Spleen (tissue), 11 donors: ENCODE data around the gene TMEM269. TPM values are rescaled to one million over a fixed set of nuclear protein-coding genes. Genes with fewer than 3 reads are reported as not detected.

ENCODE experiments used
- DNase-seq: peaks from one replicate; pipeline ENCODE4 v3.0.0-alpha.2; 2020
- H3K27ac ChIP-seq, 8 donors: fragments of 200-600 bp; sonication (generic) in 7 of 8; 1 replicate in 4 of 8; 2 replicates in 4 of 8; pipeline versions ENCODE4 v1.5.0 to v1.8.0; 2016 to 2021; ENCODE audit warnings: inconsistent platforms in 4 of 8, mild to moderate bottlenecking in 4 of 8, moderate library complexity in 1 of 8
- H3K27me3 ChIP-seq, 7 donors: fragments of 200-600 bp; sonication (generic) in 6 of 7; replicated peaks in 1 of 7; 1 replicate in 4 of 7; 2 replicates in 3 of 7; pipeline versions ENCODE4 v1.5.0 to v1.8.0; 2016 to 2021; ENCODE audit warnings: inconsistent platforms in 3 of 7, mild to moderate bottlenecking in 1 of 7
- H3K36me3 ChIP-seq, 6 donors: fragments of 200-600 bp; sonication (generic) in 5 of 6; 1 replicate in 4 of 6; 2 replicates in 2 of 6; pipeline versions ENCODE4 v1.5.0 to v1.8.0; 2016 to 2021; ENCODE audit warnings: inconsistent platforms in 2 of 6
- H3K4me1 ChIP-seq, 6 donors: fragments of 200-600 bp; sonication (generic) in 5 of 6; 1 replicate in 3 of 6; 2 replicates in 3 of 6; pipeline versions ENCODE4 v1.5.0 to v1.8.0; 2016 to 2021; ENCODE audit warnings: inconsistent platforms in 3 of 6
- H3K4me3 ChIP-seq, 8 donors: fragments of 200-600 bp; sonication (generic) in 7 of 8; 1 replicate in 4 of 8; 2 replicates in 4 of 8; pipeline versions ENCODE4 v1.5.0 to v1.8.0; 2016 to 2021; ENCODE audit warnings: inconsistent platforms in 4 of 8, mild to moderate bottlenecking in 4 of 8, moderate library complexity in 2 of 8
- H3K9me3 ChIP-seq, 8 donors: fragments of 200-600 bp; sonication (generic) in 7 of 8; 1 replicate in 4 of 8; 2 replicates in 4 of 8; pipeline versions ENCODE4 v1.5.0 to v1.8.0; 2016 to 2021; ENCODE audit warnings: inconsistent platforms in 4 of 8
- POLR2A ChIP-seq, 3 donors: fragments of 450-650 bp; IDR thresholded peaks; one replicate each; pipeline ENCODE4 v1.5.1; 2017; ENCODE audit warnings: antibody characterized with exemption in 3 of 3, mild to moderate bottlenecking in 1 of 3
- POLR2AphosphoS5 ChIP-seq, 3 donors: sonication (generic); formaldehyde crosslinking; IDR thresholded peaks; one replicate each; pipeline ENCODE4 v1.5.1; 2017; ENCODE audit warnings: antibody characterized with exemption in 3 of 3
- WGBS, 5 donors: extraction: QIAGEN DNeasy Blood & Tissue Kit in 3 of 5; methylation state at CpG; one replicate each; pipeline versions ENCODE4 v1.1.5 to v1.1.7; 2013 to 2018; 5-methylcytosine and 5-hydroxymethylcytosine counted together
- intact Hi-C: fragments of 100-400 bp; cut with DNase I; formaldehyde crosslinking; loops from one replicate; pipeline ENCODE4 v1.15.0; 2023; ENCODE audit warnings: low total_unique reads
- polyA plus RNA-seq, 3 donors: library from polyadenylated mRNA; stranded (reverse); fragments of 200-250 nt; gene quantifications; one replicate each; pipeline ENCODE4 v1.2.1, GENCODE V29; 2013
- total RNA-seq, 7 donors: library from RNA; depleted of rRNA in 3 of 7; stranded (reverse); fragments of >200 nt in 3 of 7; fragmentation: NEBNext Ultra II Directional in 4 of 7; extraction: Animal tissue kit (Norgen Biotek cat#: 25700) in 4 of 7; gene quantifications; one replicate each; pipeline versions ENCODE4 v1.1.0 to v1.2.1, GENCODE V29; 2016 to 2021
- TF ChIP-seq, protein P1 (sequence below), 11 experiments: fragments of 200-600 bp in 7 of 11; fragments of 450-650 bp in 4 of 11; sonication (generic) in 4 of 11; IDR thresholded peaks in 8 of 11; conservative IDR thresholded peaks in 3 of 11; 1 replicate in 7 of 11; 2 replicates in 4 of 11; pipeline versions ENCODE4 v1.4.0 to v1.8.0; 2016 to 2021; ENCODE audit warnings: antibody characterized with exemption in 11 of 11, inconsistent platforms in 4 of 11, mild to moderate bottlenecking in 1 of 11
- donor health status: healthy with polysubstance abuse.
- donor health status: DM: no; HTN: no; CAD: no; lungs with moderate emphysema.
- donor health status: DM: no; HTN: no; CAD: no.
- donor health status: Bipolar disorder and iron deficiency.
- donor health status: healthy.
- donor health status: DM: no; HTN: no; CAD: no.
- donor health status: DM: yes; HTN: yes; CAD: no.

Gene TMEM269
- total and polyA plus RNA-seq, 10 donors, result 0.03 to 1.6 (median 0.26) TPM; not detected in 1

DNA sequence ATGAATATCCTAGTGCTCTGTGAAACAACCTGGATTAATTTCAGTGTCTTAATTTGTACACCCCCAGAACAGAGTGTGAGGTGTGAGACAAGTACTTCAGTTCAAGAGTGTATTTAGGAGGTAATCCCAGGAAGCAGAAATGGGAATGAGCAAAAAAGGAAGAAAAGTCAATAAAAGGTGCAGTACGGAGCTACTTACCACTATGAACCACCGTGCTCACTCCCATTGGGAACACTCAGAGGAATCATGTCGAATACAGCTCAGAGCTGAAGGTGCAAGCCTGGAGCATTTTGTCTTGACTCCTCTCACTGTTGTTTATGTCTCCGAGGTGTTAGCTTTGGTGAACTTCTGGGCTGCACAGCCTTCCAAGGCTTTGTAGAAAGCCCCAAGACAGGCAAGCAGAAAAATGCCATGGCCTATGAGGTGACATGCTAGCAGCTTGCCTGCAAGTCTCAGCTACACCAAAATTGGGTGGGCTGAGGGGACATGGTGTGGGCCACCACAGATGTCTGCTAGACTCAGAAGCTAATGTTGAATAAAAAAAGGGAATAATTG is 39.8 kb downstream of the TMEM269 start:
- peak overlapping the region in 2 of 8 donors; percentile 19 to 51 for H3K27ac ChIP-seq
- 91 to 96% (median 95%) methylated on average over 4 of the region's 4 CpGs for WGBS, 5 donors
- peaks cover 0 to 22% (median 0%) of the 10 kb centered on the region in 6 donors for H3K36me3 ChIP-seq
- no peaks in the 10 kb centered on the region for H3K27me3 ChIP-seq
- no peaks in the 10 kb centered on the region for H3K9me3 ChIP-seq
- no peak overlapping the region for H3K4me3 ChIP-seq
- DNase-seq, result no peak
- TF ChIP-seq, protein P1, sequence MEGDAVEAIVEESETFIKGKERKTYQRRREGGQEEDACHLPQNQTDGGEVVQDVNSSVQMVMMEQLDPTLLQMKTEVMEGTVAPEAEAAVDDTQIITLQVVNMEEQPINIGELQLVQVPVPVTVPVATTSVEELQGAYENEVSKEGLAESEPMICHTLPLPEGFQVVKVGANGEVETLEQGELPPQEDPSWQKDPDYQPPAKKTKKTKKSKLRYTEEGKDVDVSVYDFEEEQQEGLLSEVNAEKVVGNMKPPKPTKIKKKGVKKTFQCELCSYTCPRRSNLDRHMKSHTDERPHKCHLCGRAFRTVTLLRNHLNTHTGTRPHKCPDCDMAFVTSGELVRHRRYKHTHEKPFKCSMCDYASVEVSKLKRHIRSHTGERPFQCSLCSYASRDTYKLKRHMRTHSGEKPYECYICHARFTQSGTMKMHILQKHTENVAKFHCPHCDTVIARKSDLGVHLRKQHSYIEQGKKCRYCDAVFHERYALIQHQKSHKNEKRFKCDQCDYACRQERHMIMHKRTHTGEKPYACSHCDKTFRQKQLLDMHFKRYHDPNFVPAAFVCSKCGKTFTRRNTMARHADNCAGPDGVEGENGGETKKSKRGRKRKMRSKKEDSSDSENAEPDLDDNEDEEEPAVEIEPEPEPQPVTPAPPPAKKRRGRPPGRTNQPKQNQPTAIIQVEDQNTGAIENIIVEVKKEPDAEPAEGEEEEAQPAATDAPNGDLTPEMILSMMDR (IDR thresholded peaks at IDR 0.05 in 8 of 11, conservative IDR thresholded peaks at IDR 0.05 in 3 of 11), result no peak
- TF ChIP-seq POLR2AphosphoS5 (IDR thresholded peaks at IDR 0.05) (no peak), POLR2A (IDR thresholded peaks at IDR 0.05) (no peak)
- intact Hi-C loops, result no loop called here
- peaks cover 0 to 26% (median 0%) of the 10 kb centered on the region in 6 donors for H3K4me1 ChIP-seq

DNA sequence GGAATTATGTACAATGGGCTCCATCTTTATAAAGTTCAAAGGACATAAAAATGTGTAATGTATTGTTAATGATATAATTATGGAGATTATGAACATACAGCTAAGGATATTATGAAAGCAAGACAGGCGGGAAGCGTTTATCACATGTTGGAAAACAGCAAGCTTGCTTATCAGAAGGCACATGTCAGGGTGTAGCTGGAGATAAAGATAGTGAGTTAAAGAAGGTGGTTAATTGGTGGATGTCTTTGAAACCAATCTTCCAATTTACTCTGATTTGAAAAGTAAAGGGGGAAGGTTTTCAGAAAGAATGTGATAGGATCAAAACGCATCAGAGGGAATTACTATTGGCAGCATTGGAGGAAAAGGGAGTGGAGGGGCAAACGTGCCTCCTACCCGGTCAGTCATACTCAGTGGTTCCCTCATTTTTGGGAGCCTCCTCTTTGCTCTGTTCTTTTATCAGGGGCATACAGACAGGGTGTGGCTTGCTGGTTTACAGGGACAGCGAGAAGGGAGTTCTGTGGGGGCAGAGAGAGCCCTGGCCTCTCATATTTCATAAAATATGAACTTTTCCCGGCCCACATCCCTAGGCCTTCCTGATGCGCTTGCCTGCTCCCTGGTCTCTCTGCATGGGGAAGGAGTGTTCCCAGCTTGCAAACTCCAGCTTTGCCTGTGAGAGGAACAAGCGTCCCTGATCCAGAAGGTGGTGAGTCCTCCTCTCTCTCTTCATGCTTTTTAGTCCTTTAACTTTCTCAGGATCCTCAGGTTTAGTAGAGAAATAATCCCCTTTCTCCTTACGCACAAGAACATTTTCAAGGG is 40.5 kb downstream of the TMEM269 start:
- Histone ChIP-seq H3K9me3 (no peaks in the 10 kb centered on the region), H3K4me1 (peaks cover 0 to 25% (median 0%) of the 10 kb centered on the region in 6 donors), H3K4me3 (no peak overlapping the region), H3K27ac (peak overlapping the region in 2 of 8 donors; percentile 19 to 51), H3K27me3 (no peaks in the 10 kb centered on the region), H3K36me3 (peaks cover 0 to 29% (median 2%) of the 10 kb centered on the region in 6 donors)
- WGBS, 5 donors, result 81 to 88% (median 85%) methylated on average over 10 of the region's 10 CpGs
- no peak for DNase-seq
- intact Hi-C loops, result no loop called here
- TF ChIP-seq POLR2A (IDR thresholded peaks at IDR 0.05) (no peak), POLR2AphosphoS5 (IDR thresholded peaks at IDR 0.05) (no peak)
- TF ChIP-seq, protein P1 (IDR thresholded peaks at IDR 0.05 in 8 of 11, conservative IDR thresholded peaks at IDR 0.05 in 3 of 11), result no peak

DNA sequence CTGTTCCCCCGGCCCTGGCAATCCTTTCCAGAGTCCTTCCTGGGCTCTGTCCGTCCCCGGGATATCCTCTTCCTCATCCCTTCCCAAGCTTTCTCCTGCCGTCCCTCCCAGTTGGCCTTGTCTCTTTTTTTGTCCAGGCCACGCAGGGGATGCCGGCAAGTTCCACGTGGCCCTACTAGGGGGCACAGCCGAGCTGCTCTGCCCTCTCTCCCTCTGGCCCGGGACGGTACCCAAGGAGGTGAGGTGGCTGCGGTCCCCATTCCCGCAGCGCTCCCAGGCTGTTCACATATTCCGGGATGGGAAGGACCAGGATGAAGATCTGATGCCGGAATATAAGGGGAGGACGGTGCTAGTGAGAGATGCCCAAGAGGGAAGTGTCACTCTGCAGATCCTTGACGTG is 45.8 kb downstream of the TMEM269 start:
- Histone ChIP-seq H3K4me3 (no peak overlapping the region), H3K9me3 (no peaks in the 10 kb centered on the region), H3K36me3 (peaks cover 0 to 58% (median 5%) of the 10 kb centered on the region in 6 donors), H3K27me3 (no peaks in the 10 kb centered on the region), H3K4me1 (peaks cover 0 to 7% (median 0%) of the 10 kb centered on the region in 6 donors), H3K27ac (no peak overlapping the region)
- DNase-seq, result no peak
- TF ChIP-seq POLR2A (IDR thresholded peaks at IDR 0.05) (no peak), POLR2AphosphoS5 (IDR thresholded peaks at IDR 0.05) (no peak)
- TF ChIP-seq, protein P1 (IDR thresholded peaks at IDR 0.05 in 8 of 11, conservative IDR thresholded peaks at IDR 0.05 in 3 of 11), result no peak
- intact Hi-C loops, result no loop called here
- 90 to 96% (median 92%) methylated on average over 16 to 17 of the region's 17 CpGs for WGBS, 5 donors

DNA sequence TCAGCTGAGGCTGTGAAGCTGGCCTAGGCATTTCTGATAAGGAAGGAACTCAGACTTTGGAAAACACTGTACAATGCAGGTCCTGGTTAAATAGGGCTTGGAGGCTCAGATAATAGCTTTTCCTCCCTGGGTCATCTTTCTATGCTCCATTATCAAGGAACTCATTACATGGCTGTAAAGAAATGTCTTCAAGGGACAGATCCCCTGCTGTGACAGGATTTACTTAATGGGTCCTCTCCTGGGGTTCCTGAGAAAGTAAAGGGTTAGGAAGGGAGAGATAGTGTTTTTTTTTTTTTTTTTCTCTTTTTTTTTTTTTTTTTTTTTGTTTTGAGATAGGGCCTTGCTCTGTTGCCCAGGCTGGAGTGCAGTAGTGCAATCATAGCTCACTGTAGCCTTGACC is 46.5 kb downstream of the TMEM269 start:
- Histone ChIP-seq H3K27ac (no peak overlapping the region), H3K27me3 (no peaks in the 10 kb centered on the region), H3K4me1 (peaks cover 0 to 7% (median 0%) of the 10 kb centered on the region in 6 donors), H3K36me3 (peaks cover 0 to 59% (median 5%) of the 10 kb centered on the region in 6 donors), H3K9me3 (no peaks in the 10 kb centered on the region), H3K4me3 (no peak overlapping the region)
- TF ChIP-seq, protein P1 (IDR thresholded peaks at IDR 0.05 in 8 of 11, conservative IDR thresholded peaks at IDR 0.05 in 3 of 11), result no peak
- TF ChIP-seq POLR2A (IDR thresholded peaks at IDR 0.05), result no peak
- TF ChIP-seq POLR2AphosphoS5 (IDR thresholded peaks at IDR 0.05), result no peak
- intact Hi-C loops, result no loop called here
- no peak for DNase-seq
